Nephron (organoid): Measurements from ENCODE around the gene RBP2.
"Not testable (repeated sequence)": the region's sequence is repeated elsewhere in the genome, so short reads cannot be mapped to it uniquely, and the experiment has no call there.

Experiments
- H3K27ac Mint-ChIP-seq, 3 experiments: 2 replicates each; pipeline ENCODE4 v1.8.0; 2020; ENCODE audit warnings: mixed read lengths in 3 of 3, mild to moderate bottlenecking in 2 of 3, moderate library complexity in 1 of 3
- H3K27me3 Mint-ChIP-seq: 2 replicates; pipeline ENCODE4 v1.8.0; 2021; ENCODE audit warnings: low read depth, mild to moderate bottlenecking, moderate library complexity, mixed read lengths
- H3K36me3 Mint-ChIP-seq: 2 replicates; pipeline ENCODE4 v1.8.0; 2020; ENCODE audit warnings: low read depth, mixed read lengths
- H3K4me1 Mint-ChIP-seq: 2 replicates; pipeline ENCODE4 v1.8.0; 2020; ENCODE audit warnings: mixed read lengths
- H3K4me3 Mint-ChIP-seq, 3 experiments: 2 replicates each; pipeline ENCODE4 v1.8.0; 2020; ENCODE audit warnings: mild to moderate bottlenecking in 3 of 3, mixed read lengths in 3 of 3, moderate library complexity in 2 of 3
- H3K9me3 Mint-ChIP-seq: 2 replicates; pipeline ENCODE4 v1.8.0; 2020; ENCODE audit warnings: mixed read lengths
- TF ChIP-seq, protein P1 (sequence below), 3 experiments: fragments of 200-600 bp; sonication (generic); IDR thresholded peaks; one replicate each; pipeline ENCODE4 v1.5.0; 2021; ENCODE audit warnings: antibody characterized with exemption in 3 of 3; ENCODE audit not compliant: unreplicated experiment in 3 of 3

RBP2 gene

DNA sequence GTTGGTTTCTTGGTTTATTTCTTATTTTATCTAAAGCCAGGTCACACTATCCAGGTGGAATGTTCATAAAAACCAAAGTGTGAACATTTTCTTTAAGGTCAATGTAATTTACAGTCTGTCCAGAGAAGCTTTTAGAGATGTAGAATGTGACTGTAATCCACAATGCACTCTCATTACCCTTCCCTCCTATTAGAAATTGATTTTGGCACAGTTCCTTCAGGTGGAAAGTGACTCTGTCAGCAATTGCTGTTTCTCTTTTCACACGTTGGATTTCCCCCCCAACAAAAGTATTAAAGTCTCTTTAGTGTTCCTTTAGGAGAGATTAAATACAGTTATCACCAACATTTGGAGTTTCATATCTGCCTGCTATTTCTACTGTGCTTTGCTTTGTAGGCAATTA is 55.3 kb downstream of the RBP2 start:
- H3K27ac Mint-ChIP-seq = no peak overlapping the region

DNA sequence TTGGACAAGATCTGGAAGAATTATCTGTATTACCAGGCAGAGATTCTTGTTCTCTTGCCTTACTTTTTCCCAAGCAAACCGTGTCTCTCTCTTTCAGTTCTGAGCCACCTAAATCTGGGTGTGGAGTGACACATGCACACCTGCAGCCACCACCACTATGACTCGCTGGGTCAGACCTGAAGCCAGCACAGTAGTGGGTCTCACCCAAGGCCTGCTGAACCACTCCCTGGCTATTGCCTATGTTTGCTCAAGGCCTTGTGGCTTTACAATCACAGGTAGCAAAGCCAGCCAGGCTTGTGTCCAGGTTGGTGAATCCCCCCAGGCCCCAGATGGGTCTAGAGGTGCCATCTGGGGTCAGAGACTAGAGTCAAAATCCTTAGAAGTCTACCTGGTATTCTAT is 58.2 kb downstream of the RBP2 start:
- no peaks in the 10 kb centered on the region for H3K4me1 Mint-ChIP-seq
- no peak overlapping the region for H3K4me3 Mint-ChIP-seq
- H3K27me3 Mint-ChIP-seq = peaks cover 8% of the 10 kb centered on the region
- no peak overlapping the region for H3K27ac Mint-ChIP-seq
- H3K36me3 Mint-ChIP-seq = peaks cover 56% of the 10 kb centered on the region
- peaks cover 41% of the 10 kb centered on the region for H3K9me3 Mint-ChIP-seq
- TF ChIP-seq, protein P1, sequence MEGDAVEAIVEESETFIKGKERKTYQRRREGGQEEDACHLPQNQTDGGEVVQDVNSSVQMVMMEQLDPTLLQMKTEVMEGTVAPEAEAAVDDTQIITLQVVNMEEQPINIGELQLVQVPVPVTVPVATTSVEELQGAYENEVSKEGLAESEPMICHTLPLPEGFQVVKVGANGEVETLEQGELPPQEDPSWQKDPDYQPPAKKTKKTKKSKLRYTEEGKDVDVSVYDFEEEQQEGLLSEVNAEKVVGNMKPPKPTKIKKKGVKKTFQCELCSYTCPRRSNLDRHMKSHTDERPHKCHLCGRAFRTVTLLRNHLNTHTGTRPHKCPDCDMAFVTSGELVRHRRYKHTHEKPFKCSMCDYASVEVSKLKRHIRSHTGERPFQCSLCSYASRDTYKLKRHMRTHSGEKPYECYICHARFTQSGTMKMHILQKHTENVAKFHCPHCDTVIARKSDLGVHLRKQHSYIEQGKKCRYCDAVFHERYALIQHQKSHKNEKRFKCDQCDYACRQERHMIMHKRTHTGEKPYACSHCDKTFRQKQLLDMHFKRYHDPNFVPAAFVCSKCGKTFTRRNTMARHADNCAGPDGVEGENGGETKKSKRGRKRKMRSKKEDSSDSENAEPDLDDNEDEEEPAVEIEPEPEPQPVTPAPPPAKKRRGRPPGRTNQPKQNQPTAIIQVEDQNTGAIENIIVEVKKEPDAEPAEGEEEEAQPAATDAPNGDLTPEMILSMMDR (IDR thresholded peaks at IDR 0.05; ENCODE audit: unreplicated experiment in 3 of 3) = no peak

More for the DNA sequence above, 55.3 kb downstream of the RBP2 start:
- Mint-ChIP-seq H3K27me3 (no peaks in the 10 kb centered on the region), H3K9me3 (peaks cover 16% of the 10 kb centered on the region), H3K4me3 (no peak overlapping the region), H3K36me3 (peaks cover 38% of the 10 kb centered on the region), H3K4me1 (no peaks in the 10 kb centered on the region)
- TF ChIP-seq, protein P1 (IDR thresholded peaks at IDR 0.05; ENCODE audit: unreplicated experiment in 3 of 3) = no peak

DNA sequence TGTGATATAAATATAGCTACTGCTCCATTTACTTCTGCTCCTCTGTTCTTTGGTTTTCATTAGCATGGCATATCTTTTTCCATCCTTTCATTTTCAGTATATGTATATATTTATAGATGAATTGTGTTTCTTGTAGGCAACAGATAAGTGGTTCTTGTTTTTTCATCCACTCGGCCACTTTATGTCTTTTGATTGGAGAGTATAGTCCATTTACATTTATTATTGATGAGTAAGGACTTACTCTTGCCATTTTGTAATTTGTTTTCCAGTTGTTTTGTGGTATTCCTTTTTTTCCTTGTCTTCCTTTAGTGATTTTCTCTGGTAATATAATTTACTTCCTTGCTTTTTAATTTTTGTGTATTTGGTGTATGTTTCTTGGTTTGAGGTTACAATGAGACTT is 60.0 kb downstream of the RBP2 start:
- H3K4me3 Mint-ChIP-seq = no peak overlapping the region
- TF ChIP-seq, protein P1 (IDR thresholded peaks at IDR 0.05; ENCODE audit: unreplicated experiment in 3 of 3) = no peak
- peaks cover 58% of the 10 kb centered on the region for H3K9me3 Mint-ChIP-seq
- peaks cover 8% of the 10 kb centered on the region for H3K27me3 Mint-ChIP-seq
- H3K36me3 Mint-ChIP-seq = peaks cover 66% of the 10 kb centered on the region
- H3K27ac Mint-ChIP-seq = no peak overlapping the region
- no peaks in the 10 kb centered on the region for H3K4me1 Mint-ChIP-seq

DNA sequence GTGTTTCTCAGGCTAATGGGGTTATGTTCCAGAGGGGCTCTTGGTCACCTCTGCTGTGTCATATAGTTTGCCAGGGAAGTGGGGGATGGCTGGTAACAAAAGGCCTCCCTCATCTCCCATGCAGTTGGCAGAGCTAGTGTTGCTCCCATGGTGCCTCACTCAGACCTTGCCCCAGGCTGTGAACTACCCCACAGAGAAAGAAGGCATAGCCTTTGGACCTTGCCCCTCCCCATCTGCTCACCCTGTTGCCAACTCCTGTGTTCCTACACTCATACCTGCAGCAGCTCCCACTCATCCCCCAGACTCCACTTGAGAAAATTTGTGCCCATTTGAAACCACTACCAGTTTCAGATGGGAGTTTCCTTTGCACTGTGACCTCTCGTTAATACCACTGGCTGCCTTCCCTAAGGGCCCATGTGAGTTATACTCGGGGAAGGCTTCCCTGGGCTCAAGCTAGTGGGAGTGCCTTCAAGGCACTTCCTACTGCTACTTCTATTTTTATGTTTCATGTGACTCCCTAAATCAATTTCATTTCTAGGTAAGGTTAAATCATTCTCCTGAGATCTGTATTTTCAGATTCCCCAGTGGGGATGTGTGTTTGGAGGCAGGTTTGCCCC is 61.6 kb downstream of the RBP2 start:
- TF ChIP-seq, protein P1 (IDR thresholded peaks at IDR 0.05; ENCODE audit: unreplicated experiment in 3 of 3) = no peak
- no peaks in the 10 kb centered on the region for H3K4me1 Mint-ChIP-seq
- H3K27me3 Mint-ChIP-seq = peaks cover 8% of the 10 kb centered on the region
- H3K36me3 Mint-ChIP-seq = peaks cover 70% of the 10 kb centered on the region
- H3K9me3 Mint-ChIP-seq = peaks cover 70% of the 10 kb centered on the region
- no peak overlapping the region for H3K4me3 Mint-ChIP-seq
- H3K27ac Mint-ChIP-seq = no peak overlapping the region

DNA sequence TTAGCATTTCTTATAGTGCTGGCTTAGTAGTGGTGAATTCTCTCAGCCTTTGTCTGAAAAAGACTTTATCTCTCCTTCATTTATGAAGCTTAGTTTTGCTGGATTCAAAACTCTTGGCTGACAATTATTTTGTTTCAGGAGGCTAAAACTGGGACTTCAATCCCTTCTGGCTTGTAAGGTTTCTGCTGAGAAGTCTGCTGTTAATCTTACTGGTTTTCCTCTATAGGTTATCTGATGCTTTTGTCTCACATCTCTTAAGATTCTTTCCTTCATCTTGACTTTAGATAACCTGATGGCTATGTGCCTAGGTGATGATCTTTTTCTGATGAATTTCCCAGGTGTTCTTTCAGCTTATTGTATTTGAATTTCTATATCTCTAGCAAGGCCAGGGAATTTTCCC is 63.4 kb downstream of the RBP2 start:
- H3K4me3 Mint-ChIP-seq, H3K27ac Mint-ChIP-seq, H3K27me3 Mint-ChIP-seq, H3K4me1 Mint-ChIP-seq: not testable (repeated sequence)
- H3K9me3 Mint-ChIP-seq = peaks cover 86% of the 10 kb centered on the region
- peaks cover 65% of the 10 kb centered on the region for H3K36me3 Mint-ChIP-seq
